HEK293 (cell line): ENCODE measurements around the gene GCK.

Experiments used
- CTCF ChIA-PET: fragments of 350-600 bp; formaldehyde crosslinking; extraction: SDS; loops from one replicate; lab custom pipeline; 2021; ENCODE audit warnings: antibody characterized with exemption; lab: Yijun Ruan, JAX
- POLR2A ChIA-PET: fragments of 300-600 bp; formaldehyde crosslinking; extraction: SDS; loops from one replicate; lab custom pipeline; 2020; ENCODE audit warnings: antibody characterized with exemption, inconsistent platforms; lab: Yijun Ruan, JAX
- H3K27ac ChIP-seq: fragments of 200-500 bp; sonication (Bioruptor generic); 2 replicates; pipeline ENCODE4 v1.5.1; 2014; ENCODE audit warnings: low read depth, low read length, control low read depth, inconsistent platforms; ENCODE audit errors: extremely low read depth
- H3K36me3 ChIP-seq, 2 experiments: fragments of 200-500 bp in 1 of 2; sonication (Bioruptor generic) in 1 of 2; 1 replicate in 1 of 2; 2 replicates in 1 of 2; pipeline ENCODE4 v1.5.1; 2014 to 2017; ENCODE audit warnings: inconsistent platforms in 2 of 2, low read length in 2 of 2; ENCODE audit not compliant: control insufficient read depth in 2 of 2, insufficient read depth in 1 of 2
- H3K4me1 ChIP-seq: fragments of 200-500 bp; sonication (Bioruptor generic); 2 replicates; pipeline ENCODE4 v1.5.1; 2014; ENCODE audit warnings: mild to moderate bottlenecking, low read length, inconsistent platforms; ENCODE audit not compliant: control insufficient read depth, insufficient read depth
- H3K4me3 ChIP-seq: 2 replicates; pipeline ENCODE4 v1.5.1; 2011; ENCODE audit warnings: low read depth, mild to moderate bottlenecking, control low read depth, low read length, moderate library complexity
- H3K9me3 ChIP-seq: fragments of 200-500 bp; sonication (Bioruptor generic); 2 replicates; pipeline ENCODE4 v1.5.1; 2014; ENCODE audit warnings: low read depth, low read length, inconsistent platforms; ENCODE audit not compliant: control insufficient read depth, insufficient read depth
- ELK4 ChIP-seq: IDR thresholded peaks from 2 replicates; pipeline ENCODE4 v1.6.1; 2011; ENCODE audit warnings: mild to moderate bottlenecking, low read depth, low read length, borderline replicate concordance
- SETDB1 ChIP-seq: IDR thresholded peaks from one replicate; pipeline ENCODE4 v1.6.1; 2017; ENCODE audit warnings: mild to moderate bottlenecking, low read length, moderate library complexity, mixed read lengths; ENCODE audit not compliant: insufficient read length
- ZIC2 ChIP-seq: fragments of 450-650 bp; formaldehyde crosslinking; IDR thresholded peaks from 2 replicates; pipeline ENCODE4 v1.5.1; 2016; ENCODE audit warnings: missing biosample characterization, missing genetic modification characterization
- ZNF174 ChIP-seq: fragments of 450-650 bp; formaldehyde crosslinking; IDR thresholded peaks from 2 replicates; pipeline ENCODE4 v1.5.0; 2017; ENCODE audit warnings: missing biosample characterization, mild to moderate bottlenecking, missing genetic modification characterization
- ZNF48 ChIP-seq: fragments of 450-650 bp; formaldehyde crosslinking; IDR thresholded peaks from 2 replicates; pipeline ENCODE4 v1.5.1; 2016; ENCODE audit warnings: missing biosample characterization, missing genetic modification characterization
- ZNF529 ChIP-seq: fragments of 450-650 bp; formaldehyde crosslinking; IDR thresholded peaks from 2 replicates; pipeline ENCODE4 v1.5.1; 2017; ENCODE audit warnings: missing genetic modification characterization, missing biosample characterization; ENCODE audit not compliant: insufficient replicate concordance
- ZNF654 ChIP-seq: fragments of 450-650 bp; formaldehyde crosslinking; IDR thresholded peaks from 2 replicates; pipeline ENCODE4 v1.5.1; 2016; ENCODE audit warnings: low read depth, missing biosample characterization, missing genetic modification characterization
- ZNF701 ChIP-seq: fragments of 450-650 bp; formaldehyde crosslinking; IDR thresholded peaks from 2 replicates; pipeline ENCODE4 v1.5.1; 2016; ENCODE audit warnings: missing biosample characterization, missing genetic modification characterization
- ZNF76 ChIP-seq: fragments of 450-650 bp; formaldehyde crosslinking; IDR thresholded peaks from 2 replicates; pipeline ENCODE4; 2016; ENCODE audit warnings: low read depth, missing biosample characterization, missing genetic modification characterization, borderline replicate concordance
- ZSCAN23 ChIP-seq: fragments of 450-650 bp; formaldehyde crosslinking; IDR thresholded peaks from 2 replicates; pipeline ENCODE4 v1.5.1; 2016; ENCODE audit warnings: missing biosample characterization, missing genetic modification characterization
- TF ChIP-seq, protein P1 (sequence below): fragments of 450-650 bp; formaldehyde crosslinking; IDR thresholded peaks from 2 replicates; pipeline ENCODE4 v1.5.1; 2017; ENCODE audit warnings: missing biosample characterization, mild to moderate bottlenecking, missing genetic modification characterization, moderate library complexity
- TF ChIP-seq, protein P2 (sequence below): fragments of 450-650 bp; formaldehyde crosslinking; IDR thresholded peaks from 2 replicates; pipeline ENCODE4 v1.5.1; 2016; ENCODE audit warnings: missing biosample characterization, missing genetic modification characterization
- TF ChIP-seq, protein P3 (sequence below): fragments of 450-650 bp; formaldehyde crosslinking; IDR thresholded peaks from 2 replicates; pipeline ENCODE4 v1.5.1; 2017; ENCODE audit warnings: missing biosample characterization, missing genetic modification characterization
- TF ChIP-seq, protein P4 (sequence below): fragments of 450-650 bp; formaldehyde crosslinking; IDR thresholded peaks from 2 replicates; pipeline ENCODE4 v1.5.1; 2016; ENCODE audit warnings: missing biosample characterization, missing genetic modification characterization

The GCK gene

DNA sequence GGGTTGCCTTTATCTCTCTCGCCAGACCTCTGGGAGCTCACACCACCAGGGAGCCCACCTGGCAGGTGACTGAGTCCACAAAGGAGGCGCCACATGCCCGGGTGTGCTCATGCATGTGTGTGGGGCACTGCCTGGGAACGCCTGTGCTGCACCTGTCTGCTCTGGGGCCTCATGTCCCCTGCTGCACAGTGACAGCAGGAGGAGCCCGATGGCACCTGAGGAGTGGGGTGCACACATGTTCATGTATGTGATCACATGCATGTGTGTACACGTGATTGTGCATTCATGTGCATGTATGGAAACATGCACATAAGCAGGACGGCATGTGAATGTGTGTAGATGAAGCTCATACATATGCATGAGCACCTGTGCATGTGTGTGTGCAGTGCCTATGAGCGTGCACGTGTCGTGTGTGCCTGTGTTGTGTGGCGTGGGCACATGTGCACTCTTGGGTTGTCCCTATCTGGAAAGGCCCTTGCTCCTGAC is 33.6 kb upstream of the GCK start:
- H3K36me3 ChIP-seq, result no peaks in the 10 kb centered on the region
- TF ChIP-seq ZNF654, result no peak
- 0 out of 2 replicates have a peak, but pooled peaks have one; percentile 6 for TF ChIP-seq ZIC2 (tag by site-specific recombination)
- no peak overlapping the region for H3K4me3 ChIP-seq
- H3K9me3 ChIP-seq, result no peaks in the 10 kb centered on the region
- CTCF ChIA-PET, result interaction anchor here (0.6 kb wide), 3 partner anchors 96 to 126 kb away, joined by 3 to 4 read pairs (median 3); no protein-coding TSS in a partner anchor
- POLR2A ChIA-PET, result interaction anchor here (0.5 to 1.1 kb wide), 2 partner anchors 22 to 551 kb away, joined by 3 read pairs; partner anchors contain the start of gene YKT6
- no peak overlapping the region for H3K27ac ChIP-seq
- H3K4me1 ChIP-seq, result no peaks in the 10 kb centered on the region; the same call in 1 of the 2 replicates

- no peaks in the 10 kb centered on the region; the same call in 1 of the 2 replicates for H3K4me1 ChIP-seq
- no peaks in the 10 kb centered on the region for H3K36me3 ChIP-seq
- no peak overlapping the region for H3K27ac ChIP-seq
- TF ChIP-seq ZNF48 (tag by site-specific recombination), result no peak
- TF ChIP-seq, protein P1, sequence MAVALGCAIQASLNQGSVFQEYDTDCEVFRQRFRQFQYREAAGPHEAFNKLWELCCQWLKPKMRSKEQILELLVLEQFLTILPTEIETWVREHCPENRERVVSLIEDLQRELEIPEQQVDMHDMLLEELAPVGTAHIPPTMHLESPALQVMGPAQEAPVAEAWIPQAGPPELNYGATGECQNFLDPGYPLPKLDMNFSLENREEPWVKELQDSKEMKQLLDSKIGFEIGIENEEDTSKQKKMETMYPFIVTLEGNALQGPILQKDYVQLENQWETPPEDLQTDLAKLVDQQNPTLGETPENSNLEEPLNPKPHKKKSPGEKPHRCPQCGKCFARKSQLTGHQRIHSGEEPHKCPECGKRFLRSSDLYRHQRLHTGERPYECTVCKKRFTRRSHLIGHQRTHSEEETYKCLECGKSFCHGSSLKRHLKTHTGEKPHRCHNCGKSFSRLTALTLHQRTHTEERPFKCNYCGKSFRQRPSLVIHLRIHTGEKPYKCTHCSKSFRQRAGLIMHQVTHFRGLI (tag by site-specific recombination), result no peak
- TF ChIP-seq ZNF701 (tag by site-specific recombination), result no peak
- no peak for TF ChIP-seq ZSCAN23 (tag by site-specific recombination)
- no peak overlapping the region for H3K4me3 ChIP-seq
- ChIA-PET POLR2A (interaction anchor here (0.5 kb wide), 1 partner anchor 552 kb away, joined by 3 read pairs; no protein-coding TSS in a partner anchor), CTCF (interaction anchor here (0.6 kb wide), 2 partner anchors 110 to 326 kb away, joined by 3 read pairs; no protein-coding TSS in a partner anchor)
- H3K9me3 ChIP-seq, result no peaks in the 10 kb centered on the region
Observed at GRCh38 chr7:44222074-44222473, 32.8 kb upstream of the GCK start.

- Histone ChIP-seq H3K4me3 (no peak overlapping the region), H3K9me3 (no peaks in the 10 kb centered on the region), H3K4me1 (no peaks in the 10 kb centered on the region; the same call in 1 of the 2 replicates), H3K36me3 (no peaks in the 10 kb centered on the region)
- ChIA-PET POLR2A (interaction anchor here (0.6 kb wide), 1 partner anchor 207 kb away, joined by 5 read pairs; no protein-coding TSS in a partner anchor), CTCF (no interaction called here)
- TF ChIP-seq ELK4, result no peak
- TF ChIP-seq, protein P2, sequence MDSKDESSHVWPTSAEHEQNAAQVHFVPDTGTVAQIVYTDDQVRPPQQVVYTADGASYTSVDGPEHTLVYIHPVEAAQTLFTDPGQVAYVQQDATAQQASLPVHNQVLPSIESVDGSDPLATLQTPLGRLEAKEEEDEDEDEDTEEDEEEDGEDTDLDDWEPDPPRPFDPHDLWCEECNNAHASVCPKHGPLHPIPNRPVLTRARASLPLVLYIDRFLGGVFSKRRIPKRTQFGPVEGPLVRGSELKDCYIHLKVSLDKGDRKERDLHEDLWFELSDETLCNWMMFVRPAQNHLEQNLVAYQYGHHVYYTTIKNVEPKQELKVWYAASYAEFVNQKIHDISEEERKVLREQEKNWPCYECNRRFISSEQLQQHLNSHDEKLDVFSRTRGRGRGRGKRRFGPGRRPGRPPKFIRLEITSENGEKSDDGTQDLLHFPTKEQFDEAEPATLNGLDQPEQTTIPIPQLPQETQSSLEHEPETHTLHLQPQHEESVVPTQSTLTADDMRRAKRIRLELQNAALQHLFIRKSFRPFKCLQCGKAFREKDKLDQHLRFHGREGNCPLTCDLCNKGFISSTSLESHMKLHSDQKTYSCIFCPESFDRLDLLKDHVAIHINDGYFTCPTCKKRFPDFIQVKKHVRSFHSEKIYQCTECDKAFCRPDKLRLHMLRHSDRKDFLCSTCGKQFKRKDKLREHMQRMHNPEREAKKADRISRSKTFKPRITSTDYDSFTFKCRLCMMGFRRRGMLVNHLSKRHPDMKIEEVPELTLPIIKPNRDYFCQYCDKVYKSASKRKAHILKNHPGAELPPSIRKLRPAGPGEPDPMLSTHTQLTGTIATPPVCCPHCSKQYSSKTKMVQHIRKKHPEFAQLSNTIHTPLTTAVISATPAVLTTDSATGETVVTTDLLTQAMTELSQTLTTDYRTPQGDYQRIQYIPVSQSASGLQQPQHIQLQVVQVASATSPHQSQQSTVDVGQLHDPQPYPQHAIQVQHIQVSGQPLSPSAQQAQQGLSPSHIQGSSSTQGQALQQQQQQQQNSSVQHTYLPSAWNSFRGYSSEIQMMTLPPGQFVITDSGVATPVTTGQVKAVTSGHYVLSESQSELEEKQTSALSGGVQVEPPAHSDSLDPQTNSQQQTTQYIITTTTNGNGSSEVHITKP (tag by site-specific recombination), result no peak
- TF ChIP-seq, protein P3, sequence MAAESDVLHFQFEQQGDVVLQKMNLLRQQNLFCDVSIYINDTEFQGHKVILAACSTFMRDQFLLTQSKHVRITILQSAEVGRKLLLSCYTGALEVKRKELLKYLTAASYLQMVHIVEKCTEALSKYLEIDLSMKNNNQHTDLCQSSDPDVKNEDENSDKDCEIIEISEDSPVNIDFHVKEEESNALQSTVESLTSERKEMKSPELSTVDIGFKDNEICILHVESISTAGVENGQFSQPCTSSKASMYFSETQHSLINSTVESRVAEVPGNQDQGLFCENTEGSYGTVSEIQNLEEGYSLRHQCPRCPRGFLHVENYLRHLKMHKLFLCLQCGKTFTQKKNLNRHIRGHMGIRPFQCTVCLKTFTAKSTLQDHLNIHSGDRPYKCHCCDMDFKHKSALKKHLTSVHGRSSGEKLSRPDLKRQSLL (tag by site-specific recombination), result no peak
- TF ChIP-seq ZNF174, result no peak
- no peak for TF ChIP-seq ZNF76 (tag by site-specific recombination)
- TF ChIP-seq ZIC2 (tag by site-specific recombination), result 0 out of 2 replicates have a peak, but pooled peaks have one; percentile 12
- TF ChIP-seq, protein P4, sequence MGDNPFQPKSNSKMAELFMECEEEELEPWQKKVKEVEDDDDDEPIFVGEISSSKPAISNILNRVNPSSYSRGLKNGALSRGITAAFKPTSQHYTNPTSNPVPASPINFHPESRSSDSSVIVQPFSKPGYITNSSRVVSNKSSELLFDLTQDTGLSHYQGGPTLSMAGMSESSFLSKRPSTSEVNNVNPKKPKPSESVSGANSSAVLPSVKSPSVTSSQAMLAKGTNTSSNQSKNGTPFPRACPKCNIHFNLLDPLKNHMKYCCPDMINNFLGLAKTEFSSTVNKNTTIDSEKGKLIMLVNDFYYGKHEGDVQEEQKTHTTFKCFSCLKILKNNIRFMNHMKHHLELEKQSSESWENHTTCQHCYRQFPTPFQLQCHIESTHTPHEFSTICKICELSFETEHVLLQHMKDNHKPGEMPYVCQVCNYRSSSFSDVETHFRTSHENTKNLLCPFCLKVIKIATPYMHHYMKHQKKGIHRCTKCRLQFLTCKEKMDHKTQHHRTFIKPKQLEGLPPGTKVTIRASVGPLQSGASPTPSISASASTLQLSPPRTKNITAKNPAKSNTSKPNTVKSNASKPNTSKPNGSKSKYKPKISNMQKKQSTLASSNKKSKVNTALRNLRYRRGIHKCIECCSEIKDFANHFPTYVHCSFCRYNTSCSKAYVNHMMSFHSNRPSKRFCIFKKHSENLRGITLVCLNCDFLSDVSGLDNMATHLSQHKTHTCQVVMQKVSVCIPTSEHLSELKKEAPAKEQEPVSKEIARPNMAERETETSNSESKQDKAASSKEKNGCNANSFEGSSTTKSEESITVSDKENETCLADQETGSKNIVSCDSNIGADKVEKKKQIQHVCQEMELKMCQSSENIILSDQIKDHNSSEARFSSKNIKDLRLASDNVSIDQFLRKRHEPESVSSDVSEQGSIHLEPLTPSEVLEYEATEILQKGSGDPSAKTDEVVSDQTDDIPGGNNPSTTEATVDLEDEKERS (tag by site-specific recombination), result no peak
- TF ChIP-seq ZNF529 (tag by site-specific recombination), result no peak
- TF ChIP-seq SETDB1, result no peak
- TF ChIP-seq, all 188 proteins: peak for 1
- H3K27ac ChIP-seq, result no peak overlapping the region
Observed at GRCh38 chr7:44221231-44221791, 32.1 kb upstream of the GCK start.
